DMS114 treated with DMSO at 0.1 percent for 48 hours (cell line): ENCODE measurements around the gene CCDC154.

Experiments
- DNase-seq: peaks from one replicate; lab custom pipeline; 2025; ENCODE audit not compliant: unreplicated experiment; lab: John Stamatoyannopoulos, UW

Gene CCDC154

GRCh38 chr16:1438229-1439057 lies 5.9 kb downstream of the CCDC154 start:
- DNase-seq: no peak

DNA sequence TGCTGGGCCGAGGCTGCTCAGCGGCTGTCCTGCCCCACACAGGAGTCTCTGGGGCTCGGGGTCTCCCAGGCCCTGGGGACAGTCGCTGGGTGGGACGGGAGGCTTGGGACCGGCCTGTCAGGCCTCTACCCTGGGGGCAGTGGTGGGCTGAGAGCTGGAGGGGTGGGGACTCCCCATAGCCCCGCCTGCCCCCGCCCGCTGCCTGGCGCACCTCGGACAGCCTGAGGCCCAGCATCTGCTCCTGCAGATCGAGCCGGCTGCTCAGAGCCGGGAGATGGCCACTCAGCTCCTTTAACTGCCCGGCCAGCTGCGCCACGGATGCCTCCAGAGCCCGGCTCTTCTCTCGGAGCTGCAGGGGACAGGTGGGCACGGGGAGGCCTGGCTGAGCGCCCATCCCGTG lies 6.8 kb downstream of the CCDC154 start:
- no peak for DNase-seq

- no peak for DNase-seq
Measured at GRCh38 chr16:1436731-1437355, 7.5 kb downstream of the CCDC154 start.

DNA sequence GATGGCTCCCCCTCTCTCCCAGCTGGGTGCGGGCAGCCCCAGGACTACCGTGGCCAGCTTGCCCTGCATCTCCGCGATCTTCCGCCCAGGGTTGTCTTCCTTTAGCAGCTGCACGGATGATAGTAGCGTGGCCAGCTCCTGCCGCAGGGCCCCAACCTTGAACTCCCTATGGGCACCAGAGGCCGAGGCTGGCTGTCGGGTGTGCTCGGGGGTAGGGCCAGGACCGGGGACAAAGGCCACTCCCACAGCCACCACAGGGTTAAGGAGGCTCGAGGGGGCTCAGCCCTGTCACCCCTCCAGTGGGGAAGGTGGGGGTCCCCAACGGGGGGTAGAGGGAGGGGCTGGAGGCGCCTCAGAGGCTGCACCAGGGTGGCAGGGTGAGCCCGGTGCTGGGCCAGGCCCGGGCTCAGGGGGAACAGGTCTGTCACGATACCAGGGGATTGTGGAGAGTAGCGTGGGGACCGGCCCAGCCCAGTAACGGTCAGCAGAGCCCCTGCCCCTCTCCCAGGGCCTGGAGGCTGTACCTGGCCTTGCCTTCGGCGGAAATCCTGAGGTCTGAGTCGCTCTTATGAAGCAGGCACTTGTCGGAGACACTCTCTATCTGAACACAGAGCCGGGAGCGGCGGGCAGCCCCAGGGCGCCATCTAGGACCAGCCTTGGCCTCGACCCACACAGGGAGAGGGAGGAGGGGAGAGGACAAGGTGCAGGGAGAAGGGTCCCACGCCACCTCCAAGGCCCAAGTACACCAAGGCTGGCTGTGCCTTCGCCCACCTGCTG lies 8.2 kb downstream of the CCDC154 start:
- no peak for DNase-seq

DNA sequence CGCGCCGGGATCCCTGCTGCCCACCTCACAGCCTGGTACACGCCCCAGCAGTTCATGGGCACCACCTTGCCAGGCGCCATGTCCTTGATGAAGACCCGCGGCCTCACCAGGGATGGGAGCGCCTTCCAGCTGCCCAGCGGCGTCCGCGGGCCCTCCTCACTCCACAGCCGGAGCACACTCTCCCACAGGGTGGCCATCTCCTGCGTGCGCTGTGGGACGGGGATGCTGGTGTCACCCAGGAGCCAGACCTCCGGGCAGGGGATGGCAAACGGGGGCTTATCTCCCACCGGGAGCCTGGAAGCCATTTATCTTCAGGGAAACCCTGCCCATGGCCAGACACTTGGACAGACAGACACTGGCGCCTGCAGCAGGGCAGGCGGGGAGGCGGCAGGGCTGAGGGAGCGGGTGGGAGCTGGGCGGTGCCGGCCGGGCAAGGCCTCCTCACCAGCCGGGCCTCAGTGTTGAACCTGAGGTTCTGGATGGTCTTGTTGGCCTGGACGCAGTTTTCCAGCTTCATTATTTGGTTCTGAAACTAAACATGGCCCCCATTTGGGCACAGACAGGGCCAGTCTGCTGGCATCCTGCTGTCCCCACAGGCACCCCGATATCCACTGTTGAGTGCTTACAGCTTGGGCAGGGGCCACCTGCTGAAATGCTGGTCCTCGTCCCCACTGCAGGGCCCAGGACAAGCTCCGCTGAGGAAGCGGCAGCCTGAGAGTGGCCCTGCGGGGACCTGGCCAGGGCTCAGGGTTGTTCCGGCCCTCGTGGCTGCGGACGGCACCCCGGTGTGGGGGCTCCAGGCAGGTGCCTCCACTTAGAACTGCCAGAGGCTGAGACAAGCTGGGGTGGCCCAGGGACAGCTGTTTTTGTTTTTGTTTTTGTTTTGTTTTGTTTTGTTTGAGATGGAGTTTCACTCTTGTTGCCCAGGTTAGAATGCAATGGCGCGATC lies 9.4 kb downstream of the CCDC154 start:
- DNase-seq: no peak

DNA sequence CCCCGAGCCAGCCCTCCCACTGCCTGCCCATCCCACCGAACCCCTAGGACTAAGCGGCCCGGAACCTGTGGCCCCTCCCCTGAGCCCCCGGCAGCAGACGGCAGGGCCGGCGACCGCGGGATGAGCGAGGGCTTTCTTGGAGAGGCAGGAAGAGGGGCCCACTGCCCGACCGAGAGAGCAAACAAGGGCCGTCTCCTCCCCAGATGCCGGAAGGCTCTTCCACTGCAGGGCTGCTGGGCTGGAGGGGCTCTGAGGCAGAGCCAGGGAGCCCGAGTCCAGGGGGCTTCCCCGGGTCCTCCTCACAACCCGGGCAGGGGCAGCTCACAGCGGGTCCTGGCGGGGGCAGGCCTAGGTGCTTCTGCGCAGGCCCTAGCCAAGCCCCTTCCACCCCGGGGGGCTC lies 10.6 kb downstream of the CCDC154 start:
- DNase-seq: no peak

GRCh38 chr16:1433263-1433560 lies 11.1 kb downstream of the CCDC154 start:
- DNase-seq: no peak

DNA sequence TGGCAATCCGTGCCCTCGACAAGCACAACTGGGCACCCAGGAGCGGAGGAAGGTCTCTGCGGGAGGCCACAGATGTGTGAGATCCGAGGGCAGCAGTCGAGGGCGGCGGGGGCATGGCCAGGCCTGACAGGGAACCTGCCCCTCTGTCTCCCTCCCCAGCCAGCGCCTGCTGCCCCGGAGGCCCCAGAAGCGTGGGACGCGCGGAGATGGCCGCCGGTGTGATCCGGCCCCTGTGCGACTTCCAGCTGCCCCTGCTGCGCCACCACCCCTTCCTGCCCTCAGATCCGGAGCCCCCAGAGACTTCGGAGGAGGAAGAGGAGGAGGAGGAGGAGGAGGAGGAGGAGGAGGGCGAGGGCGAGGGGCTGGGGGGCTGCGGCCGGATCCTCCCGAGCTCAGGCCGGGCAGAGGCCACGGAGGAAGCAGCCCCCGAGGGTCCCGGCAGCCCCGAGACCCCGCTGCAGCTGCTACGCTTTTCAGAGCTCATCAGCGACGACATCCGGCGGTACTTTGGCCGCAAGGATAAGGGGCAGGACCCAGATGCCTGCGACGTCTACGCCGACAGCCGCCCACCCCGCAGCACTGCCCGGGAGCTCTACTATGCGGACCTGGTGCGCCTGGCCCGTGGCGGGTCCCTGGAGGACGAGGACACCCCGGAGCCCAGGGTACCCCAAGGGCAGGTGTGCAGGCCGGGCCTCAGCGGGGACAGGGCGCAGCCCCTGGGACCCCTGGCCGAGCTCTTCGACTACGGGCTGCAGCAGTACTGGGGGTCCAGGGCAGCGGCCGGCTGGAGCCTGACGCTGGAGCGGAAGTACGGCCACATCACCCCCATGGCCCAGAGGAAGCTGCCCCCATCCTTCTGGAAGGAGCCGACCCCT lies 11.7 kb downstream of the CCDC154 start:
- no peak for DNase-seq

GRCh38 chr16:1431497-1432270 lies 12.7 kb downstream of the CCDC154 start:
- no peak for DNase-seq

DNA sequence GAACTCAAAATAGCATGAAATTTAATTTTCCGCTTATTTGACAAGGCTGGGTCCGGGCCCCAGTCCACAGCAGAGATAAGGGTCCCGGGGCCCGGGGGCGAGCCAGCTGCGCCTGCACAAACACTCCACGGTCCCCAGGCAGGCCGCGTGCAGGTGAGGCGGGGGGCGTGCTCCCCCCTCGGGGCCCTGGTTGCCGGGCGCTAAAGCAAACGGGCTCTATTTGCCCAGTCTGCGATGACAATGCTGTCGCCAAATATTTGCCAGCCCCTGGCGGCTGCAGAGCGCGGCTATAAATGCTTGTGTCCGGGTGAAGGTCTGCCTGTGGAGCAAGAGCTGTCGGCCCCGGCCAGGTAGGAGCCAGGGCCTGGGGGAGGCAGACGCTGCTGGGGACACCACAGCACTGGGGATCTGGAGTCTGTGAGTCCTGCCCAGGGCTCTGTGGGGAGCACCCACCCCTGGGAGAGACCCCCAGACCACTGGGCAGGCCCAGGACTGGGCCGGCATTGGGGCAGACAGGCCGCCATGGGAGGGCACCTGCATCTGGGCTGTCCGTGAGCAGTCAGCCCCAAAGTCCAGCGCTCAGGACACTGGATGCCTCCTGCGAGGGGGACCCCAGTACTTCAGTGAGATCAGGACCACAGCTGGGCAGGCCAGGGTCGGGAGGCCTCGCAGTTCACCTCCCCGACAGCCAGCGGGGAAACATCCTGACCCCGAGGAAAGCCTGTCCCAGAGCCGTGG lies 13.4 kb downstream of the CCDC154 start, which contains the start of gene PERCC1:
TSS of gene PERCC1 (plus strand) at position 320 of the 738 bp plus-strand sequence. CDS start 1,516 bp downstream, outside the sequence.
- no peak for DNase-seq

DNA sequence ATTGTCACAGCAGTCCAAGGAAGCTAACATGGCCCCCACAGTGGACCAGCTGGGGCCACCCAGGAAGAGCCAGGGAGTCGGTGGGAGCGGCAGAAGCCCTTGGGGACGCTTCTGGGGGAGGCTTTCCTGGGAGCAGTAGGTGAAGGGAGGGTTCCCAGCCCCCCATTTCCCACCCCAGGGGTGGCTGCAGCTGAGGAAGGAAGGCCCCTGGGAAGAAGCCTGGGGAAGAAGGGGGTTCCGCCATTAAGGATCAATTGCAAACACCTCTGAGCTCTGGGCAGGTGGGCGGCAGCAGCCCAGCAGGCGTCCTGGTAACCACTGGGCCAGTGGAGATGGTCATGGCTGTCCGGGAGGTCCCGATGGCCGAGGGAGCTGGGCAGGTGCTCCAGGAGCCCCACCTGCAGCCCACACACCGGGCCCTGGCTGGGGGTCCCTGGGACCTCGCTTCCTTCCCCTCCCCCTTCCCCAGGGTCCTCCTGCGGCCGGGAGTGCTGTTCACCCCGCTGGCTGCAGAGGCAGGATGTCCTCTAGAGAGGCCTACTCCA lies 14.1 kb downstream of the CCDC154 start:
- no peak for DNase-seq

DNA sequence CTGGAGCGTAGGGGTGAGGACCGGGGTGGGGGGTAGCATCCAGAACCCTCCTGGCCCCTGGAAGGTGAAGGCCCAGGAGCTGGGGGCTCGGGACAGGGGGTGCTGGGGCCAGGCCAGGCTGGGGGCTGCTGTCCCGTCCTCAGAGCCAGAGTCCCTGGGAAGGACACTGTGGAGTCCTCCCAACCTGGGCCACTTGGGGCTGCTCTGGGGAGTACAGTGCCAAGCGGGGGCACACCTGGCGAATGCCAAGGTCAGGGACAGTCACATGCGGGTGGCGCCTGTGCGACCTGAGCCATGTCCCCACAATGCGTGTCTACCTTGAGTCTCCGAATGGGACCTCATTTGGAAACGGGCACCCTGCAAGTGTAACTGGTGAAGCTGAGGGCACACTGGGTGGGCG lies 14.7 kb downstream of the CCDC154 start:
- no peak for DNase-seq

GRCh38 chr16:1429012-1429411 lies 15.3 kb downstream of the CCDC154 start:
- DNase-seq: no peak

DNA sequence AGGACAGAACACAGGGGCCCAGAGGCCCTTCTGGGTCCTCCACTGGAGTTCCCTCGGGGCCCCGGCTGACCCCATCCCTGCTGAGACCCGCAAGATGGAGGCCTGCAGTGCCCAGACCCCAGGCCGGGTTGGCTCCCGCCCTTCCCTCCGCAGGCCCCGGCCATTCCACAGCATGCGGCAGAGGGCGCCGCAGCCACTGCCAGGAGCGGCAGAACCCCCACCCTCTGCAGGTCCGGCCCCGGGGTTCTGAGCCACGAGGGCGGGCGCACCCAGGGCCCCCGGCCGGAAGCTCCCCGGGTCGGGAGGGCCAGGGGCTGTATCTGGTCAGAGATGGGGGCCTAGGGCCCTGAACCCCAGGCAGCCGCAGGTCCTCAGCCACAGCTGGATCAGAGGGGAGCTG lies 15.8 kb downstream of the CCDC154 start:
- DNase-seq: no peak

DNA sequence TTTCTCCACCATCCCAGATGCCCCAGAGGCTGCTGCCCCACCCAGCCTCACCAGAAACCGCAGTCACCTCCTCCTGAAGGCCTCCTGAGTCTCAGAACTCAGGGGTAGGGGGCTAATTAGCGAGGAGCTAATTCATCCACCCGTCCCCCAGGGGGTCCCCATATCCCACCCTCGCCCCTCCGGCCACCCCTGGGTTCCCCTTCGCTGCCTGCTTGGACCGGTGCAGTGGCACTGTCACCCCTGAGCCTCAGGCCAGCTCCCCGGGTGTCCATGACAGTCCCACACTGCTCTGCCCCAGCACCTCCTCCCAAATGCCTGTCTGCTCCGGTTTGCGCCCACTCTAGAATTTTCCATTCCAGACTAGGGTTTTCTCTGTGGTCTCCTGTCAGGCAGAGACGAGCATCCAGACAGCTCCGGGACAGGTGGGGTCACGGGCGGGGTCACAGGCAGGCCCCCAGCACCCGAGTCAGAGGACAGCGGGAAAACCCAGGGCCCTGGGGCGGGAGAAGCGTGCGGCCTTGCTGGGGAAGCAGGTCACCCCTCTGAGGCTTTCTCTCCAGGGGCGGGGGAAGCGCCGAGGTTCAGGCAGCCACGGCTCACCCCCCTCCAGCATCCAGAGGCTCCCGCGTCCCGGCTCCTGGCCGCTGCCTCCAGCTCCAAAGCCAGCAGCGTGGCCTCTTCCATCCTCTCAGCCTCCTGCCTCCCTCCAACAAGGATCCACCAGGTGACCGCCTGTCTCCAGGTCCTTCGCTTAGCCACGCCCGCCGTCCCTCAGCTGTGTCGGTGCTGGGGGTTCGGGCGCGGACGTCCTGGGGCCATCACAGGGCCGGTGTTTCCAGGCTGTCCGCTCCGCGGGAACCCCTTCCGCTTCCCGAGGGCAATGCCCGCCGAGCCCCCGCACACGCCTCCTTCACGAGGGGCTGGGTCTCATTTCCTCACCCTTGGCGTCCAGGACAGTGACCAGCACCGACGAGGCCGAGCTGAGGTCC lies 16.6 kb downstream of the CCDC154 start:
- no peak for DNase-seq

GRCh38 chr16:1426734-1427471 lies 17.5 kb downstream of the CCDC154 start:
- no peak for DNase-seq
